ENCODE data around the gene YY1AP1. TPM values are rescaled to one million over a fixed set of nuclear protein-coding genes. Genes with fewer than 3 reads are reported as not detected.
"Not testable (repeated sequence)": the region's sequence is repeated elsewhere in the genome, so short reads cannot be mapped to it uniquely, and the experiment has no call there.

YY1AP1 gene
- total RNA-seq, 1 donor from 2014 or later = 116 TPM

DNA sequence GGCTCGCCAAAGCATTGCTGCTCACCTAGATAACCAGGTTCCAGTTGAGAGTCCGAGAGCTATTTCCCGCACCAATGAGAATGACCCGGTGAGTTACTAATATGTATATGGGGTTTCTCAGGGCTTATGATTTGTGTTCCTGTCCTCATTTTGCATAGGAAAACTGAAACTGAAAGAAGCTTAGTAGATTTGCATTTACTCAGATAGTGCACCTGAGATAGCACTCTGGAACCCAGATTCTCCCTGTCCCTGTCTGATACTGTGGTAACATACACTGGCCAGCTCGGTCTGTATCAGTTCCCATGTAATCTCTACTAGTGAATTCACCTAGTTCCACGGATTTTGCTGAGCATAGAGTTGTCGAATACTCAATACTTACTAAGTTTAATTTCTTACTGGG lies 28.5 kb upstream of the YY1AP1 start:
- no peak overlapping the region for H3K4me3 ChIP-seq
- intact Hi-C loops (cut with DNase I) = no loop called here
- no peak for DNase-seq (ENCODE audit: extremely low spot score in 2 of 2)
- H3K36me3 ChIP-seq = no peaks in the 10 kb centered on the region
- H3K9me3 ChIP-seq = no peaks in the 10 kb centered on the region
- H3K27ac ChIP-seq = no peak overlapping the region
- no peaks in the 10 kb centered on the region for H3K4me1 ChIP-seq
- H3K27me3 ChIP-seq = no peaks in the 10 kb centered on the region
- TF ChIP-seq, protein P1, sequence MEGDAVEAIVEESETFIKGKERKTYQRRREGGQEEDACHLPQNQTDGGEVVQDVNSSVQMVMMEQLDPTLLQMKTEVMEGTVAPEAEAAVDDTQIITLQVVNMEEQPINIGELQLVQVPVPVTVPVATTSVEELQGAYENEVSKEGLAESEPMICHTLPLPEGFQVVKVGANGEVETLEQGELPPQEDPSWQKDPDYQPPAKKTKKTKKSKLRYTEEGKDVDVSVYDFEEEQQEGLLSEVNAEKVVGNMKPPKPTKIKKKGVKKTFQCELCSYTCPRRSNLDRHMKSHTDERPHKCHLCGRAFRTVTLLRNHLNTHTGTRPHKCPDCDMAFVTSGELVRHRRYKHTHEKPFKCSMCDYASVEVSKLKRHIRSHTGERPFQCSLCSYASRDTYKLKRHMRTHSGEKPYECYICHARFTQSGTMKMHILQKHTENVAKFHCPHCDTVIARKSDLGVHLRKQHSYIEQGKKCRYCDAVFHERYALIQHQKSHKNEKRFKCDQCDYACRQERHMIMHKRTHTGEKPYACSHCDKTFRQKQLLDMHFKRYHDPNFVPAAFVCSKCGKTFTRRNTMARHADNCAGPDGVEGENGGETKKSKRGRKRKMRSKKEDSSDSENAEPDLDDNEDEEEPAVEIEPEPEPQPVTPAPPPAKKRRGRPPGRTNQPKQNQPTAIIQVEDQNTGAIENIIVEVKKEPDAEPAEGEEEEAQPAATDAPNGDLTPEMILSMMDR (IDR thresholded peaks at IDR 0.05) = no peak
- TF ChIP-seq POLR2AphosphoS5 (IDR thresholded peaks at IDR 0.05; ENCODE audit: insufficient read depth in 1 of 2, low read depth in 1 of 2) (no peak), POLR2A (IDR thresholded peaks at IDR 0.05) (no peak)

DNA sequence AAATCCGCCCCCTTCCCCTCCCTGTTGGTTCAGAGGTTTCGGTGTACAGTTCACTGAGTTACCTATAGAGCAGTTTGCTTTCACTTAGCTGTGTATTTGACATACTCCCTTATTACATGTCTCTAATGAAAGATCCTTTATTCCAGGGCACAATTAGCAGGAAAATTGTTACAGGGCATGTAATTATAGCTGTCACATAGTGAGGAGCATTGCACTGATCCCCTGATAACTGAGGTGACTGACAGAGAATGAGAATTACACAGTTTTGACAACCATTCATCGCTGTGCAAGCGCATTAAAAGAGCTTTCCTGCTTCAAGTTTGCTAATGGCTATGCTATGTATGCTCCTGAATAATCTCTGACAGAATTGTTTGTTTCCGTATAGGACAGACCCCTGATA lies 27.2 kb upstream of the YY1AP1 start:
- no peak for TF ChIP-seq POLR2A (IDR thresholded peaks at IDR 0.05)
- TF ChIP-seq POLR2AphosphoS5 (IDR thresholded peaks at IDR 0.05; ENCODE audit: insufficient read depth in 1 of 2, low read depth in 1 of 2) = no peak
- TF ChIP-seq, protein P1 (IDR thresholded peaks at IDR 0.05) = no peak
- Histone ChIP-seq H3K27ac (no peak overlapping the region), H3K4me3 (no peak overlapping the region), H3K9me3 (no peaks in the 10 kb centered on the region), H3K27me3 (no peaks in the 10 kb centered on the region), H3K36me3 (no peaks in the 10 kb centered on the region), H3K4me1 (no peaks in the 10 kb centered on the region)
- no peak for DNase-seq (ENCODE audit: extremely low spot score in 2 of 2)
- intact Hi-C loops (cut with DNase I) = no loop called here

DNA sequence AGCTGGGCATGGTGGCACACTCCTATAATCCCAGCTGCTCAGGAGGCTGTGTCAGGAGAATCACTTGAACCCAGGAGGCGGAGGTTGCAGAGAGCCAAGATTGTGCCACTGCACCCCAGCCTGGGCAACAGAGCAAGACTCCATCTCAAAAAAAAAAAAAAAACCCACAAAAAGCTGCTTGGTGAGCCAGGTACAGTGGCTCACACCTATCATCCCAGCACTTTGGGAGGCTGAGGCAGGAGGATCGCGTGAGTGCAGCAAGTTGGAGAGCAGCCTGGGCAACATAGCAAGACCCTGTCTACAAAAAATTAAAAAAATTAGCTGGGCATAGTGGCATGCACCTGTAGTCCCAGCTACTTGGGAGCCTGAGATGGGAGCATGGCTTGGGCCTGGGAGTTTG lies 26.5 kb upstream of the YY1AP1 start:
- H3K36me3 ChIP-seq; intact Hi-C loops (cut with DNase I); DNase-seq (ENCODE audit: extremely low spot score in 2 of 2); H3K4me1 ChIP-seq; H3K27me3 ChIP-seq; H3K27ac ChIP-seq; H3K9me3 ChIP-seq; H3K4me3 ChIP-seq: not testable (repeated sequence)

DNA sequence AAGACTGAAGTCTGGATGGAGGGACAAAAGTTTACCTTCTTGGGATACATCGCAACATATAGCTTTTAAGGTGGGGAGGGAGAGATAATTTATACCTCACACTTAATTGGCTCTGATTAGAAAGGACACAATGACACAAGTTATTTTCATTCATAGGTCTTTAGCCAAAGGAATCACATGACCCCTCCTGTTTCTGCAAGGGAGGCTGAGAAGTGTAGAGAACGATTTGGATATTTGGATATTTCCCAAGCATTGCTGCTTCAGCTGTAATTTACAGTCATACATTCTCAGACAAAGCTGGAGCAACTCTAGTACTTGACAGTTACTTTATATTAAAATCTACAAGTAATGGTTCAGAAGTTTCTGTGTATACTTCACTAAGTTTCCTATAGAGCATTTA lies 24.5 kb upstream of the YY1AP1 start:
- no peak for DNase-seq (ENCODE audit: extremely low spot score in 2 of 2)
- TF ChIP-seq, protein P1 (IDR thresholded peaks at IDR 0.05) = no peak
- TF ChIP-seq POLR2AphosphoS5 (IDR thresholded peaks at IDR 0.05; ENCODE audit: insufficient read depth in 1 of 2, low read depth in 1 of 2) = no peak
- TF ChIP-seq POLR2A (IDR thresholded peaks at IDR 0.05) = no peak
- H3K36me3 ChIP-seq = no peaks in the 10 kb centered on the region
- no peaks in the 10 kb centered on the region for H3K9me3 ChIP-seq
- no peaks in the 10 kb centered on the region for H3K4me1 ChIP-seq
- H3K27me3 ChIP-seq = no peaks in the 10 kb centered on the region
- H3K4me3 ChIP-seq = no peak overlapping the region
- no peak overlapping the region for H3K27ac ChIP-seq
- intact Hi-C loops (cut with DNase I) = no loop called here

DNA sequence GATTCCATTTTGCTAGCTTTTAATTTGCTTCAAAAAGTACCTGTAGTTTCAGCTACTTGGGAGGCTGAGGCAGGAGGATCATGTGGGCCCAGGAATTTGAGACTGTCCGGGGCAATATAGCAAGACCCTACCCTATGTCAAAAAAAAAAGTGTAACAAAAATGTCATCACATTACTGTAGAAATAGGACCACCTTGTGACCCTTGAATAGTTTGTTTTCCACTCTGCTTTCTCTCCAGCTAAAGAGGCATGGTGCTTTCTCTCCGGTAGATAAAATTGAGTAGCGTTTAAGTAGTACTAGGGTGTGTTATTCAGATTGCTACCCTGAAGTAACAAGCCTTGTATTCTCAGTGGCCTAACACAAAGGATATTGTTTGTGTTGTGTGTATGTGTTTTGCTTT lies 24.1 kb upstream of the YY1AP1 start:
- H3K27ac ChIP-seq; H3K27me3 ChIP-seq; intact Hi-C loops (cut with DNase I); H3K9me3 ChIP-seq; H3K4me1 ChIP-seq; H3K4me3 ChIP-seq; H3K36me3 ChIP-seq; DNase-seq (ENCODE audit: extremely low spot score in 2 of 2): not testable (repeated sequence)

DNA sequence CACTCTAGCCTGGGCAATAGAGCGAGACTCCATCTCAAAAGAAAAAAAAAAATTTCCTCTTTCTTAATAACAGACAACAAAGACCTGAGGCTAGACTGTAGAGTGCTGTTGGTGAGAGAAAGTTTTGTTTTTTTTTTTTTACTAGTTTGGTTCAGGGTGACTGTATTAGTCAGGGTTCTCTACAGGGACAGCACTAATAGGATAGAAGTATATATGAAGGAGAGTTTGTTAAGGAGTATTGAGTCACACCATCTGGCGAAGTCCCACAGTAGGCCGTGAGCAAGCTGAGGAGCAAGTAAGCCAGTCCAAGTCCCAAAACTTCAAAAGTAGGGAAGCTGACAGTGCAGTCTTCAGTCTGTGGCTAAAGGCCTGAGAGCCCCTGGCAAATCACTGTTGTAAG lies 22.9 kb upstream of the YY1AP1 start:
- H3K27ac ChIP-seq = not testable (repeated sequence)

DNA sequence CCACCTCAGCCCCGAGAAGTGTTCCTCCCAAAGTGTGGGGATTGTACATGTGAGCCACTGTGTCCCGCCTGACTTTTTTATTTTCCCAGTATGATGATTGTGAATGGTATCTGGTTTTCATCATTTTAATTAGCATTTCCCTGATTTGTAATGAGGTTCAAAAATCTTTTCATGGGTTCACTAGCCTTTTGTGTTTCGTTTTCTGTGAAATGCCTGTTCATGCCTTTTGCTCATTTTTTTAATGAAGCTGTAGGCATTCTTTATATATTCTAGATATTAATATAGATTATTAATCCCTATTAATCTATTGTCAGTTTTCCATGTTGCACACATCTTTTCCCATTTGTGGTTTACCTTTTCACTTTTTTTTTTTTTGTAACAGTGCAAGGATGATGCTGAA lies 20.8 kb upstream of the YY1AP1 start:
- Histone ChIP-seq H3K9me3 (no peaks in the 10 kb centered on the region), H3K4me3 (no peak overlapping the region), H3K27ac (no peak overlapping the region), H3K36me3 (no peaks in the 10 kb centered on the region), H3K27me3 (no peaks in the 10 kb centered on the region), H3K4me1 (no peaks in the 10 kb centered on the region)
- no peak for DNase-seq (ENCODE audit: extremely low spot score in 2 of 2)
- intact Hi-C loops (cut with DNase I) = no loop called here
- no peak for TF ChIP-seq POLR2AphosphoS5 (IDR thresholded peaks at IDR 0.05; ENCODE audit: insufficient read depth in 1 of 2, low read depth in 1 of 2)
- TF ChIP-seq POLR2A (IDR thresholded peaks at IDR 0.05) = no peak
- TF ChIP-seq, protein P1 (IDR thresholded peaks at IDR 0.05) = no peak

More for the DNA sequence above, 22.9 kb upstream of the YY1AP1 start:
- intact Hi-C loops (cut with DNase I); H3K36me3 ChIP-seq; H3K4me1 ChIP-seq; H3K4me3 ChIP-seq; DNase-seq (ENCODE audit: extremely low spot score in 2 of 2); H3K27me3 ChIP-seq; H3K9me3 ChIP-seq: not testable (repeated sequence)

Data from vagina (tissue), 2 donors.